HepG2 (cell line): ENCODE results near the gene SERPINE2. TPM values are rescaled to one million over a fixed set of nuclear protein-coding genes. Genes with fewer than 3 reads are reported as not detected.

Source experiments
- ATAC-seq: fragments of 200-7000 bp; cut with Tn5 transposase; 3 replicates; pipeline ENCODE4 v1.9.1; 2020; ENCODE audit warnings: mild to moderate bottlenecking, moderate library complexity
- BruUV-seq: library from RNA; stranded (reverse); fragments of 400-500 nt; replicated peaks from 2 replicates; lab custom pipeline; 2021; lab: Mats Ljungman, UMichigan
- CTCF ChIA-PET: fragments of 300-600 bp; formaldehyde crosslinking; extraction: SDS; loops from one replicate; lab custom pipeline; 2021; ENCODE audit warnings: low total read pairs, inconsistent platforms, low intra/inter-chr PET ratio; lab: Yijun Ruan, JAX
- POLR2A ChIA-PET: fragments of 350-600 bp; sonication (Branson Sonifier 250); formaldehyde crosslinking; loops from one replicate; lab custom pipeline; 2020; ENCODE audit warnings: antibody characterized with exemption, inconsistent platforms; lab: Yijun Ruan, JAX
- DNase-seq: peaks from one replicate; pipeline ENCODE4 v3.0.0-alpha.2; 2015; ENCODE audit warnings: low spot score
- FAIRE-seq: peaks from 3 replicates; lab custom pipeline; 2011; peaks lifted over from hg19 to GRCh38; lab: Jason Lieb, UNC
- H2AFZ ChIP-seq: one replicate; pipeline ENCODE4 v1.6.1; 2011; ENCODE audit warnings: low read length, inconsistent platforms
- H3K27ac ChIP-seq: fragments of 300-600 bp; 3 replicates; pipeline ENCODE4 v1.8.0; 2011; ENCODE audit warnings: mixed run types, mild to moderate bottlenecking, mixed read lengths, low read length, inconsistent platforms; ENCODE audit not compliant: insufficient read depth; ENCODE audit errors: extremely low read length
- H3K27me3 ChIP-seq, 2 experiments: fragments of 200-600 bp in 1 of 2; 2 replicates in 1 of 2; 3 replicates in 1 of 2; pipeline versions ENCODE4 v1.6.0 to v1.8.0; 2011; ENCODE audit warnings: low read length in 2 of 2, mild to moderate bottlenecking in 2 of 2, moderate library complexity in 2 of 2, inconsistent platforms in 1 of 2; ENCODE audit not compliant: insufficient read depth in 2 of 2, control insufficient read depth in 1 of 2
- H3K36me3 ChIP-seq, 2 experiments: fragments of 200-600 bp in 1 of 2; replicated peaks in 1 of 2; 2 replicates in 1 of 2; 3 replicates in 1 of 2; pipeline versions ENCODE4 v1.5.1 to v1.8.0; 2011; ENCODE audit warnings: low read length in 2 of 2, inconsistent platforms in 1 of 2; ENCODE audit not compliant: insufficient read depth in 2 of 2, control insufficient read depth in 1 of 2
- H3K4me1 ChIP-seq: 2 replicates; pipeline ENCODE4 v1.5.1; 2012; ENCODE audit warnings: low read length, inconsistent platforms; ENCODE audit not compliant: insufficient read depth
- H3K4me2 ChIP-seq: 2 replicates; pipeline ENCODE4 v1.6.0; 2011; ENCODE audit warnings: low read depth, low read length, inconsistent platforms
- H3K4me3 ChIP-seq, 3 experiments: fragments of 200-600 bp in 1 of 3; sonication (generic), shearing (Covaris generic) in 1 of 3; replicated peaks in 1 of 3; 2 replicates each; pipeline ENCODE4 v1.5.1; 2011 to 2016; ENCODE audit warnings: low read length in 3 of 3, inconsistent platforms in 2 of 3, low read depth in 2 of 3, mild to moderate bottlenecking in 2 of 3, control low read depth in 1 of 3, mixed read lengths in 1 of 3; ENCODE audit not compliant: insufficient read depth in 1 of 3
- H3K79me2 ChIP-seq: one replicate; pipeline ENCODE4 v1.6.1; 2011; ENCODE audit warnings: low read length, inconsistent platforms; ENCODE audit not compliant: insufficient read depth
- H3K9ac ChIP-seq: 2 replicates; pipeline ENCODE4 v1.6.0; 2011; ENCODE audit warnings: mild to moderate bottlenecking, low read depth, low read length, inconsistent platforms; ENCODE audit not compliant: insufficient read depth
- H3K9me3 ChIP-seq: 2 replicates; pipeline ENCODE4 v1.5.1; 2012; ENCODE audit warnings: mild to moderate bottlenecking, low read length
- H4K20me1 ChIP-seq: 2 replicates; pipeline ENCODE4 v1.6.0; 2011; ENCODE audit warnings: inconsistent platforms, mild to moderate bottlenecking, low read length, moderate library complexity; ENCODE audit not compliant: insufficient read depth
- ARID3A ChIP-seq: IDR thresholded peaks from 2 replicates; pipeline ENCODE4 v1.6.1; 2012; ENCODE audit warnings: low read depth, low read length, improper control_type of control experiment
- ATF7 ChIP-seq, 2 experiments: fragments of 450-650 bp in 1 of 2; sonication (generic) in 1 of 2; formaldehyde crosslinking in 1 of 2; IDR thresholded peaks; 2 replicates each; pipeline versions ENCODE4 v1.4.0 to v1.6.1; 2016 to 2020; ENCODE audit warnings: antibody characterized with exemption in 1 of 2, mild to moderate bottlenecking in 1 of 2, missing genetic modification reagents in 1 of 2
- ELF3 ChIP-seq: IDR thresholded peaks from 2 replicates; pipeline ENCODE4 v1.6.1; 2016; ENCODE audit warnings: missing genetic modification reagents, missing compliant biosample characterization
- FOSL1 ChIP-seq: sonication (generic); formaldehyde crosslinking; IDR thresholded peaks from 2 replicates; pipeline ENCODE4 v1.9.0; 2021; ENCODE audit warnings: missing genetic modification reagents, borderline replicate concordance
- FOXA3 ChIP-seq: IDR thresholded peaks from 2 replicates; pipeline ENCODE4 v1.6.1; 2016; ENCODE audit warnings: missing genetic modification reagents, missing compliant biosample characterization
- FOXK1 ChIP-seq: sonication (generic); formaldehyde crosslinking; IDR thresholded peaks from 2 replicates; pipeline ENCODE4 v1.4.0; 2020; ENCODE audit warnings: low read depth, missing genetic modification reagents, borderline replicate concordance
- HMG20A ChIP-seq: IDR thresholded peaks from 2 replicates; pipeline ENCODE4 v1.6.1; 2016; ENCODE audit warnings: borderline replicate concordance
- KLF6 ChIP-seq: IDR thresholded peaks from 2 replicates; pipeline ENCODE4 v1.8.0; 2016; ENCODE audit warnings: missing biosample characterization, missing genetic modification reagents
- MXI1 ChIP-seq: IDR thresholded peaks from 3 replicates; pipeline ENCODE4 v1.6.1; 2012; ENCODE audit warnings: low read depth, low read length, inconsistent platforms, borderline replicate concordance
- NAIF1 ChIP-seq: sonication (generic); formaldehyde crosslinking; IDR thresholded peaks from 2 replicates; pipeline ENCODE4 v1.5.0; 2020; ENCODE audit warnings: mild to moderate bottlenecking, missing genetic modification reagents, borderline replicate concordance
- PHF8 ChIP-seq: sonication (generic); formaldehyde crosslinking; IDR thresholded peaks from 2 replicates; pipeline ENCODE4 v1.5.0; 2020; ENCODE audit warnings: missing genetic modification reagents
- SMAD3 ChIP-seq: sonication (generic); formaldehyde crosslinking; IDR thresholded peaks from 2 replicates; pipeline ENCODE4 v1.4.0; 2020; ENCODE audit warnings: missing genetic modification reagents
- SMYD3 ChIP-seq: sonication (generic); formaldehyde crosslinking; IDR thresholded peaks from 2 replicates; pipeline ENCODE4 v1.8.1; 2023; ENCODE audit warnings: mild to moderate bottlenecking, missing genetic modification reagents
- SOX5 ChIP-seq: IDR thresholded peaks from 2 replicates; pipeline ENCODE4 v1.6.1; 2016; ENCODE audit warnings: borderline replicate concordance
- THAP11 ChIP-seq: IDR thresholded peaks from 2 replicates; pipeline ENCODE4 v1.6.1; 2016; ENCODE audit warnings: missing biosample characterization, missing genetic modification reagents
- ZBTB7A ChIP-seq: sonication (generic); formaldehyde crosslinking; IDR thresholded peaks from 2 replicates; pipeline ENCODE4 v1.8.0; 2022; ENCODE audit warnings: mild to moderate bottlenecking, missing genetic modification reagents
- ZFP36 ChIP-seq: fragments of 150-350 bp; IDR thresholded peaks from 2 replicates; pipeline ENCODE4 v1.6.1; 2018; ENCODE audit warnings: borderline replicate concordance, low read length, low read depth; ENCODE audit not compliant: partially characterized antibody
- ZNF331 ChIP-seq: sonication (generic); formaldehyde crosslinking; IDR thresholded peaks from 2 replicates; pipeline ENCODE4 v1.4.0; 2020; ENCODE audit warnings: missing genetic modification reagents
- ZNF7 ChIP-seq: IDR thresholded peaks from 2 replicates; pipeline ENCODE4 v1.6.1; 2016; ENCODE audit warnings: missing biosample characterization, missing genetic modification reagents
- WGBS: methylation state at CpG from one replicate; pipeline ENCODE4 v1.1.6; 2017; ENCODE audit warnings: low lambda C conversion rate; 5-methylcytosine and 5-hydroxymethylcytosine counted together
- in situ Hi-C: cut with HindIII; loops from 2 replicates; pipeline ENCODE4 v1.10.0; 2017; ENCODE audit warnings: low pct_unique_long_range_greater_than_20kb; ENCODE audit not compliant: extremely low pct_ligation_motif_present
- intact Hi-C: fragments of 100-400 bp; cut with micrococcal nuclease; formaldehyde crosslinking; loops from one replicate; pipeline ENCODE4 v1.10.0; 2022; ENCODE audit not compliant: unreplicated experiment
- polyA plus RNA-seq, 8 experiments: library from polyadenylated mRNA; depleted of rRNA in 3 of 8; stranded (reverse) in 7 of 8; unstranded in 1 of 8; fragments of >200 nt; fragmentation: Illumina TruSeq in 4 of 8; extraction: Trizol in 4 of 8; gene quantifications; 2 replicates each; pipeline versions ENCODE4 v1.2.1 to v1.2.3, GENCODE V29; 2011 to 2016; ENCODE audit warnings: low read depth in 4 of 8, missing spikeins in 1 of 8, mixed read lengths in 1 of 8; ENCODE audit not compliant: insufficient read depth in 1 of 8
- total RNA-seq, 5 experiments: library from RNA; depleted of rRNA; stranded (reverse); fragments of >200 nt; fragmentation: Illumina TruSeq; extraction: Trizol; gene quantifications; 2 replicates each; pipeline ENCODE4 v1.2.3, GENCODE V29; 2016; ENCODE audit warnings: low read depth in 1 of 5
- TF ChIP-seq, protein P1 (sequence below): IDR thresholded peaks from 2 replicates; pipeline ENCODE4 v1.4.0; 2020; ENCODE audit warnings: mild to moderate bottlenecking, missing genetic modification reagents

The SERPINE2 gene
- total and polyA plus RNA-seq, 2 of the 13 experiments (the other 11 are each of a cell fraction or from before 2014, with no cell fraction given), result 7.9 to 18.1 TPM

DNA sequence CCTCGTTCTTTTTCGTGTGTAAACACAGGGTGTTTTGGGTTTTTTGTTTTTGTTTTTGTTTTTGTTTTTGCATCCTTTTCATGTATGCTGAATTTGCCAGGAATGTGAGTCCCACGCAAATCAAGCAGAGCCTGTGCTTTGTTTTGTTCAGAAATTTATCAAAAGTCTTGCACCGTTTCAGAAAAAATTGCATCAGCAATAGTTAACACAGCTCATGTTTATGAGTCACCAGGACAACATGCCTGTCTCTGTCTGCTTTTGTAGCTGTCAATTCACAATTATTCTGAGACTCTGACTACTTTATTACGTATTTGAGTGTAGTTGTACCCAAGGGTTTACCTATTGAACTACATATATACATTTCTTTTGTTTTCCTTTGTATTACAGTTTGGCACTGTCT is 43.5 kb downstream of the SERPINE2 start:
- ChIA-PET POLR2A (interaction anchor here (1.0 to 3.4 kb wide), 3 partner anchors 13 to 288 kb away, joined by 3 to 13 read pairs (median 12); no protein-coding TSS in a partner anchor), CTCF (interaction anchor here (12.2 kb wide), 1 partner anchor 288 kb away, joined by 272 read pairs; no protein-coding TSS in a partner anchor)
- no peak overlapping the region for H3K4me2 ChIP-seq
- DNase-seq (peak; percentile 47), FAIRE-seq (no peak), ATAC-seq (no peak; the same call in 2 of the 3 replicates)
- no peaks in the 10 kb centered on the region for H3K27me3 ChIP-seq
- H3K79me2 ChIP-seq, result no peaks in the 10 kb centered on the region
- no TSS peak for BruUV-seq
- no peak overlapping the region for H3K9ac ChIP-seq
- WGBS, result 56% methylated on average over 5 of the region's 5 CpGs
- H3K9me3 ChIP-seq, result no peaks in the 10 kb centered on the region
- peaks cover 50% of the 10 kb centered on the region for H3K4me1 ChIP-seq
- no peaks in the 10 kb centered on the region for H4K20me1 ChIP-seq
- no peak overlapping the region for H3K4me3 ChIP-seq
- no peaks in the 10 kb centered on the region for H3K36me3 ChIP-seq
- H2AFZ ChIP-seq, result no peak overlapping the region
- intact Hi-C loops, result loop anchor here (2.0 to 10.0 kb wide), 3 partner anchors 107 to 589 kb away; partner anchors contain the start of gene CUL3
- no peak overlapping the region for H3K27ac ChIP-seq
- in situ Hi-C loops, result loop anchor here (10.0 kb wide), 1 partner anchor 659 kb away; no protein-coding TSS in a partner anchor
- TF ChIP-seq ELF3 (CRISPR knock-in tag) (peak; percentile 35; the same call in 1 of the 2 replicates), KLF6 (CRISPR knock-in tag) (0 out of 2 replicates have a peak, but pooled peaks have one; percentile 47), FOSL1 (peak; percentile 54; the same call in 1 of the 2 replicates), FOXA3 (CRISPR knock-in tag) (peak; percentile 72), ARID3A (peak; percentile 43; the same call in 1 of the 2 replicates), ZNF331 (CRISPR knock-in tag) (peak; percentile 31; the same call in 1 of the 2 replicates), MXI1 (0 out of 3 replicates have a peak, but pooled peaks have one; percentile 19), SOX5 (CRISPR knock-in tag) (peak; percentile 55; the same call in 1 of the 2 replicates), HMG20A (CRISPR knock-in tag) (peak; percentile 54; the same call in 1 of the 2 replicates), FOXK1 (CRISPR knock-in tag) (peak; percentile 87; the same call in 1 of the 2 replicates), THAP11 (peak; percentile 64; the same call in 1 of the 2 replicates), PHF8 (CRISPR knock-in tag) (no peak), ATF7 (IDR thresholded peaks at IDR 0.05) (peak; percentile 36; the same call in 1 of the 2 replicates), ATF7 (CRISPR knock-in tag; IDR thresholded peaks at IDR 0.05) (no peak), ZNF7 (CRISPR knock-in tag) (peak; percentile 100), SMYD3 (no peak), ZBTB7A (CRISPR knock-in tag) (no peak), ZFP36 (peak; percentile 92), SMAD3 (CRISPR knock-in tag) (peak; percentile 73; the same call in 1 of the 2 replicates), NAIF1 (CRISPR knock-in tag) (no peak)
- TF ChIP-seq, protein P1, sequence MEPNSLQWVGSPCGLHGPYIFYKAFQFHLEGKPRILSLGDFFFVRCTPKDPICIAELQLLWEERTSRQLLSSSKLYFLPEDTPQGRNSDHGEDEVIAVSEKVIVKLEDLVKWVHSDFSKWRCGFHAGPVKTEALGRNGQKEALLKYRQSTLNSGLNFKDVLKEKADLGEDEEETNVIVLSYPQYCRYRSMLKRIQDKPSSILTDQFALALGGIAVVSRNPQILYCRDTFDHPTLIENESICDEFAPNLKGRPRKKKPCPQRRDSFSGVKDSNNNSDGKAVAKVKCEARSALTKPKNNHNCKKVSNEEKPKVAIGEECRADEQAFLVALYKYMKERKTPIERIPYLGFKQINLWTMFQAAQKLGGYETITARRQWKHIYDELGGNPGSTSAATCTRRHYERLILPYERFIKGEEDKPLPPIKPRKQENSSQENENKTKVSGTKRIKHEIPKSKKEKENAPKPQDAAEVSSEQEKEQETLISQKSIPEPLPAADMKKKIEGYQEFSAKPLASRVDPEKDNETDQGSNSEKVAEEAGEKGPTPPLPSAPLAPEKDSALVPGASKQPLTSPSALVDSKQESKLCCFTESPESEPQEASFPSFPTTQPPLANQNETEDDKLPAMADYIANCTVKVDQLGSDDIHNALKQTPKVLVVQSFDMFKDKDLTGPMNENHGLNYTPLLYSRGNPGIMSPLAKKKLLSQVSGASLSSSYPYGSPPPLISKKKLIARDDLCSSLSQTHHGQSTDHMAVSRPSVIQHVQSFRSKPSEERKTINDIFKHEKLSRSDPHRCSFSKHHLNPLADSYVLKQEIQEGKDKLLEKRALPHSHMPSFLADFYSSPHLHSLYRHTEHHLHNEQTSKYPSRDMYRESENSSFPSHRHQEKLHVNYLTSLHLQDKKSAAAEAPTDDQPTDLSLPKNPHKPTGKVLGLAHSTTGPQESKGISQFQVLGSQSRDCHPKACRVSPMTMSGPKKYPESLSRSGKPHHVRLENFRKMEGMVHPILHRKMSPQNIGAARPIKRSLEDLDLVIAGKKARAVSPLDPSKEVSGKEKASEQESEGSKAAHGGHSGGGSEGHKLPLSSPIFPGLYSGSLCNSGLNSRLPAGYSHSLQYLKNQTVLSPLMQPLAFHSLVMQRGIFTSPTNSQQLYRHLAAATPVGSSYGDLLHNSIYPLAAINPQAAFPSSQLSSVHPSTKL (CRISPR knock-in tag), result peak; percentile 77
